Measurements from ENCODE around the gene IPO5.
"Not testable (repeated sequence)": the region's sequence is repeated elsewhere in the genome, so short reads cannot be mapped to it uniquely, and the experiment has no call there.

Gene IPO5

DNA sequence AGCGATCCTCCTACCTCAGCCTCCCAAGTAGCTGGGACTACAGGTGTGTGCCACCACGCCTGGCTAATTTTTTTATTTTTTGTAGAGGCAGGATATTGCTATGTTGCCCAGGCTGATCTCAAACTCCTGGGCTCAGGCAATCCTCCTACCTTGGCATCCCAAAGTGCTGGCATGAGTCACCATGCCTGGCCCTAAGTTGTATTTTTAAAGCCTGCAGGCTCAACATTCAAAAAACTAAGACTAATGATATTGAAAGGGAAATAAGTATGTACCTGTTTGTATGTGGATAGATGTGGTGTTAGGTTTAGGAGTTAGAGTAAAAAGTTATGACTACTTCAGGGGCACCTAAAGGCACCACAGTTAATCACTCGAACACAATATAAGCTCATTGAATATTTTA, 5.4 kb upstream of the IPO5 start:
- DNase-seq (ENCODE audit: extremely low read depth, low read depth) = no peak
- TF ChIP-seq, protein P1, sequence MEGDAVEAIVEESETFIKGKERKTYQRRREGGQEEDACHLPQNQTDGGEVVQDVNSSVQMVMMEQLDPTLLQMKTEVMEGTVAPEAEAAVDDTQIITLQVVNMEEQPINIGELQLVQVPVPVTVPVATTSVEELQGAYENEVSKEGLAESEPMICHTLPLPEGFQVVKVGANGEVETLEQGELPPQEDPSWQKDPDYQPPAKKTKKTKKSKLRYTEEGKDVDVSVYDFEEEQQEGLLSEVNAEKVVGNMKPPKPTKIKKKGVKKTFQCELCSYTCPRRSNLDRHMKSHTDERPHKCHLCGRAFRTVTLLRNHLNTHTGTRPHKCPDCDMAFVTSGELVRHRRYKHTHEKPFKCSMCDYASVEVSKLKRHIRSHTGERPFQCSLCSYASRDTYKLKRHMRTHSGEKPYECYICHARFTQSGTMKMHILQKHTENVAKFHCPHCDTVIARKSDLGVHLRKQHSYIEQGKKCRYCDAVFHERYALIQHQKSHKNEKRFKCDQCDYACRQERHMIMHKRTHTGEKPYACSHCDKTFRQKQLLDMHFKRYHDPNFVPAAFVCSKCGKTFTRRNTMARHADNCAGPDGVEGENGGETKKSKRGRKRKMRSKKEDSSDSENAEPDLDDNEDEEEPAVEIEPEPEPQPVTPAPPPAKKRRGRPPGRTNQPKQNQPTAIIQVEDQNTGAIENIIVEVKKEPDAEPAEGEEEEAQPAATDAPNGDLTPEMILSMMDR (IDR thresholded peaks at IDR 0.05; ENCODE audit: low read depth, low read length) = no peak

DNA sequence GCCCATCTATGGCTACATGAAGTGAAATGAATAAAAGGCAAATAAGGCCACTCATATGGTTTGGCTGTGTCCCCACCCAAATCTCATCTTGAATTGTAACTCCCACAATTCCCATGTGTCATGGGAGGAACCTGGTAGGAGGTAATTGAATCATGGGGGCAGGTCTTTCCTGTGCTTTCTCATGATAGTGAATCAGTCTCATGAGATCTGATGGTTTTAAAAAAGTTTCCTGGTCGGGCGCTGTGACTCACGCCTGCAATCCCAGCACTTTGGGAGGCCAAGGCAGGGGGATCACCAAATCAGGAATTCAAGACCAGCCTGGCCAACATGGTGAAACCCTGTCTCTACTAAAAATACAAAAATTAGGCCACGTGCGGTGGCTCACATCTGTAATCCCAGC, 4.2 kb upstream of the IPO5 start:
- not testable (repeated sequence) for DNase-seq (ENCODE audit: extremely low read depth, low read depth)

DNA sequence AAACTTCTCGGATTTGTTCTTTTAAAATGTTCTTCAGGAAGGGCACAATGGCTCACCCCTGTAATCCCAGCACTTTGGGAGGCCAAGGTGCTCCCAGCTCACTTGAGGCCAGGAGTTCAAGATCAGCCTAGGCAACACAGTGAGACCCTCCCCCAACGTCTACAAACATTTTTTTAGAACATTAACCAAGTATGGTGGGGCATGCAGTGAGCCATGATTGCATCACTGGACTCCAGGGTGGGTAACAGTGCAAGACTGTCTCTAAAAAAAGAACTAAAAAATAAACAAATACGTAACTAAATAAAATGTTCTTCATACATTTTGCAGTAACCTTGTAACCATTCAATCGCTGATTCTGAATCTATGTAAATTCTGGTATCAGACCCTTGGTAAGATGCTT, 2.1 kb upstream of the IPO5 start:
- TF ChIP-seq, protein P1 (IDR thresholded peaks at IDR 0.05; ENCODE audit: low read depth, low read length) = no peak
- DNase-seq (ENCODE audit: extremely low read depth, low read depth) = no peak

DNA sequence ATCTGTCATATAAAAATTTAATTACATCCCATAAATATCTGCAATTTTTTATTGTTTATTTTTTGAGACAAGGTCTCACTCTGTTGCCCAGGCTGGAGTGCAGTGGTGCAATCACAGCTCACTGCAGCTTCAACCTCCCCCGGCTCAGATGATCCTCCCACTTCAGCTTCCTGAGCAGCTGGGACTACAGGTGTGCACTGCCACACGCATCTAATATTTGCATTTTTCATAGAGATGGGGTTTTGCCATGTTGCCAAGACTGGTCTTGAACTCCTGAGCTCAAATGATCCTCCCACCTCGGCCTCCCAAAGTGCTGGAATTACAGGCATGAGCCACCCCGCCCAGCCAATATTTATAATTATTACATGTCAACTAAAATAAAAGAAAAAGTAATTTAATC, 644 bp upstream of the IPO5 start:
- not testable (repeated sequence) for DNase-seq (ENCODE audit: extremely low read depth, low read depth)

DNA sequence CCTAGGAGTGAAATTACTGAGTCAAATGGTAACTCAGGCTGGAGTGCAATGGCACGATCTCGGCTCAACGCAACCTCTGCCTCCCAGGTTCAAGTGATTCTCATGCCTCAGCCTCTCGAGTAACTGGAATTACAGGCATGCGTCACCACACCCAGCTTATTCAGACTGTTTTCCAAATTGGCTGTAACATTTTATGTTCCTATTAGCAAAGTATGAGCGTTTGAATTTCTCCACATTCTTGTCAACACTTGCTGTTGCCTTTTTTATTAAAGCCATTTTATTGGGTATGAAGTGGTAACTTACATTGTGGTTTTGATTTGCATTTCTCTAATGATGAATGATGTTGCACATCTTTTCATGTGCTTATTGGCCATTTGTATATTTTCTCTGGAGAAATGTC, 7.9 kb downstream of the IPO5 start:
- TF ChIP-seq, protein P1 (IDR thresholded peaks at IDR 0.05; ENCODE audit: low read depth, low read length) = no peak
- DNase-seq (ENCODE audit: extremely low read depth, low read depth) = no peak

DNA sequence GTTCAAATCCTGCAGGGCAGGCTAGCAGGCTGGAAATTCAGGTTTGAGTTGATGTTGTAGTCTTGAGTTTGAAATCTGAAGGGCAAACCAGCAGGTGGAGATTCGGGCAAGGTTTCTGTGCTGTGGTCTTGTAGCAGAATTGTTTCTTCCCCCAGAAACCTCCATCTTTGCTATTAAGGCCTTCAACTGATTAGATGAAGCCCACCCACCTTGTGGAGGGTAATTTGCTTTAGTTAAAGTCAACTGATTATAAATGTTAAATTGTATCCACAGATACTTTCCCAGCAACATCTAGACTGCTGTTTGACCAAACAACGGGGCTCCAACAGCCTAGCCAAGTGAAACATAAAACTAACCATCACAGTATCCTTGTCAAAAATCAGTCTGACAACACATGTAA, 9.4 kb downstream of the IPO5 start:
- no peak for DNase-seq (ENCODE audit: extremely low read depth, low read depth)
- TF ChIP-seq, protein P1 (IDR thresholded peaks at IDR 0.05; ENCODE audit: low read depth, low read length) = no peak

DNA sequence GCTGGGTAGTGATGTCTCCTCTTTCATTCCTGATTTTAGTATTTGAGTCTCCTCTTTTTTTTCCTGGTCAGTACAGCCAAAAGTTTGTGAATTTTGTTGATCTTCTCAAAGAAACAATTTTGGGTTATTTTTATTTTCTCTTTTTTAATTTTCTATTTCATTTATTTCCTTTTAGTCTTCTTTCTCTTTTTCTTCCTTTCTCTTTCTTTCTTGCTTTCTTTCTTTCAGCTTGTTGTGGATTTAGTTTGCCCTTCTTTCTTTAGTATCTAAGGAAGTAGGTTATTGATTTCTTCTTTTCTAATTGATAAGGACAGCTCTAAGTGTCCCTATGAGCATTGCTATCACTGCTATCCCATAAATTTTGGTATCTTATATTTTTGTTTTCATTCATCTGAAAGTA, 13.8 kb downstream of the IPO5 start:
- DNase-seq (ENCODE audit: extremely low read depth, low read depth) = no peak
- TF ChIP-seq, protein P1 (IDR thresholded peaks at IDR 0.05; ENCODE audit: low read depth, low read length) = no peak

DNA sequence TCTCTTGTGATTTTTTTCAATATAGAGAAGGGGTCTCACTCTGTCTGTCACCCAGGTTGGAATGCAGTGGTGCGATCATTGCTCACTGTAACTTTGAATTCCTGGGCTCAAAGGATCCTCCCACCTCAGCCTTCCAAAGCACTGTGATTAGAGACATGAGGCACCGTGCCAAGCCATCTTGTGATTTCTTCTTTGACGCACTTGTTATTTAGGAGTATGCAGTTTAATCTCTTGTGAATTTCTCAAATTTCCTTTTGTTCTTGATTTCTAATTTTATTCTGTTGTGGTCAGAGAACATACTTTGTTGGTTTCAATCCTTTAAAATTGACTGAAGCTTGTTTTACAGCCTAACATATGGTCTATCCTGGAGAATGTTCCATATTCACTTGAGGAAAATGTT, 14.5 kb downstream of the IPO5 start:
- TF ChIP-seq, protein P1 (IDR thresholded peaks at IDR 0.05; ENCODE audit: low read depth, low read length) = no peak
- DNase-seq (ENCODE audit: extremely low read depth, low read depth) = no peak

DNA sequence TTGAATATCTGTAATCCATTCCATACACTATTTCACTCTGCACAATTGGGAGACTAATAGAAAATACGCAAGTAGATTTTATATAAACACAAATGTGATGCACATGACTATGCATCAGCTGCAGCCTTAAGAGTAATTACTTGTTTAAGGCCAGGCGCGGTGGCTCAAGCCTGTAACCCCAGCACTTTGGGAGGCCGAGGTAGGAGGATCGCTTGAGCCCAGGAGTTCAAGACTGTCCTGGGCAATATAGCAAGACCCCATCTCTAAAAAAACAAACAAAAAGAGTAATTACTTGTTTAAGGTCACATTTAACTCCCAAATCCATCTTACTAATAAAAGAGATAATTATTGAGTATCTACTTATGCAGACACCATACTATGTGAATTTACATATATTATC, 18.0 kb downstream of the IPO5 start:
- TF ChIP-seq, protein P1 (IDR thresholded peaks at IDR 0.05; ENCODE audit: low read depth, low read length) = no peak
- no peak for DNase-seq (ENCODE audit: extremely low read depth, low read depth)
